NCI-H2196 (cell line): ENCODE data around the gene CES2.
"Not testable (repeated sequence)": the region's sequence is repeated elsewhere in the genome, so short reads cannot be mapped to it uniquely, and the experiment has no call there.

Source experiments
- DNase-seq: peaks from one replicate; lab custom pipeline; 2025; ENCODE audit not compliant: unreplicated experiment; lab: John Stamatoyannopoulos, UW

Gene CES2

GRCh38 chr16:66976746-66977145, 41.4 kb downstream of the CES2 start:
- no peak for DNase-seq

- peak; percentile 66 for DNase-seq
These were observed 42.2 kb downstream of the CES2 start for GRCh38 chr16:66977341-66978113.

- no peak for DNase-seq
These were observed 43.8 kb downstream of the CES2 start for GRCh38 chr16:66979011-66979717.

GRCh38 chr16:66983033-66983432, 47.7 kb downstream of the CES2 start:
- DNase-seq = no peak

GRCh38 chr16:66984892-66985311, 49.6 kb downstream of the CES2 start:
- no peak for DNase-seq

GRCh38 chr16:66986559-66986958, 51.2 kb downstream of the CES2 start:
- no peak for DNase-seq

GRCh38 chr16:66988197-66988788, 53.0 kb downstream of the CES2 start, which contains the start of gene CES4A:
TSS of gene CES4A (plus strand) at chr16:66988589. CDS start at chr16:66988773, 184 bp downstream.
- peak; percentile 11 for DNase-seq

- no peak for DNase-seq
These were observed 56.3 kb downstream of the CES2 start for GRCh38 chr16:66991545-66992077.

- not testable (repeated sequence) for DNase-seq
These were observed 58.2 kb downstream of the CES2 start for GRCh38 chr16:66993558-66993957.
